HL-60/S4 (cell line): ENCODE data around the gene MORN5.

Experiments
- in situ Hi-C: fragments of 300-500 bp; cut with MboI; formaldehyde crosslinking; loops from 2 replicates; pipeline ENCODE4 v1.14.3; 2022; ENCODE audit warnings: low sequenced_read_pairs

MORN5 gene

DNA sequence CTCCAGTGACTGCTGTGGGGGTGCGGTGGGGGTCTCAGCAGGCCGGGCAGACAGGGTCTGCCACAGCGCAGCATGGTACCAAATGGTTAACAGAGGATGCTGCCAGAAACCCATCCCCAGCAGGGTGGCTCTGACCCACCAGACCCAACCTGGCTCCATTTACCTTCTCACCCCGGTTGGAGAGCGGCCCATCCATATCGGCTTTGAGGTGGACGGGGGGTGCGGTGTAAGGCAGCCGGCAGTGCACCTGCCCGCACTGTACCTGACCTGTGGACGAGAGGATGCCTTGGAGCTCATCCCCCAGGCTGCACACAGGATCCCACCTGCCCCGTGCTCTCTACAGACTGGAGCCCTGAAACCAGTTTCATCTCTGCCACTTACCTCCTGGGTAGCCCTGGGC is 49.7 kb downstream of the MORN5 start:
- in situ Hi-C loops = no loop called here

DNA sequence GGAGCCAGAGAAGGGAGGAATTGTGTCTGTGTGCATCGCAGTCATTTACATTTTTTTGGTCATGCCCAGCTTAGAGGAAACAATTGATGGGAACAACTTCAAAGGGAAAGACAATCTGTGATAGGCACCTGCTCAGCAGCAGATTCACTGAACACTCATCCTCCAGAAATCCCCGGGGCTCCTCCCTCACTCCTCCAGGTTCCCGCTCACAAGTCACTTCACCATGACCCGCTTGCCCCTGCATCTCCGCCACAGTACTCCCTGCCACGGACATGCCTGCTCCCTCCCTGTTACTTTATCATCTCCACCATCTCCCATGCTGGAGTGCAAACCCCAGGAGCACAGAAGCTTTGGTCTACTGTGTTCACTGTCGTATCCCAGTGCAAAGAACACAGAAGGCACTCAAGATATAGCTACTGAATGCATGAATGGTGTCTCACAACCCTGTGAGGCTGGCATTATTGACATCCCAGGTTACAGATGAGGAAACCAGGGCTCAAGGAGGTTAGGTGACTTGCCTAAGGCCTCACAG is 52.8 kb downstream of the MORN5 start:
- in situ Hi-C loops = no loop called here

DNA sequence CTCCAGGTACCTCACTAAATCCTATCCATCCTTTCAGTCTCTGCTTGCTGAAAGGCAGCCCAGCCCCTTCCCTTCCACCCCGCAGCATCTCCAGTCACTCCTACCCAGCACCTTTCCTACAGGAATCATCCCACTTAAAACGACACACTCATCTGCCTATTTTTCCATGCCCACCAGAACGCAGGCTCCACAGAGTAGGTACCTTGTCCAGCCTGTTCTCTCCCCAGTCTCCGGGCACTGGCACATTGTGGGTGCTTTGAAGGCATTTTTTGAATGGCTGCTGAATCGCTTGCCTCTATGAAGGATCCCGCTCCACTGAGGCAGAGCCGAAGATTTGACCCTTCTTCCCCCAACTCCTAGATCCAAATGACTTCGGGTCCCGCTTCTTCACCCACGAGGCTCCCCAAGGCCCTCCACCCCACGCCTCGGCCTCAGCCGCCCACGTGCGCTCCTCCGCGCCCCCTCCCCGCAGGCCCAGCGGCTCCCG is 53.4 kb downstream of the MORN5 start:
- in situ Hi-C loops = no loop called here

DNA sequence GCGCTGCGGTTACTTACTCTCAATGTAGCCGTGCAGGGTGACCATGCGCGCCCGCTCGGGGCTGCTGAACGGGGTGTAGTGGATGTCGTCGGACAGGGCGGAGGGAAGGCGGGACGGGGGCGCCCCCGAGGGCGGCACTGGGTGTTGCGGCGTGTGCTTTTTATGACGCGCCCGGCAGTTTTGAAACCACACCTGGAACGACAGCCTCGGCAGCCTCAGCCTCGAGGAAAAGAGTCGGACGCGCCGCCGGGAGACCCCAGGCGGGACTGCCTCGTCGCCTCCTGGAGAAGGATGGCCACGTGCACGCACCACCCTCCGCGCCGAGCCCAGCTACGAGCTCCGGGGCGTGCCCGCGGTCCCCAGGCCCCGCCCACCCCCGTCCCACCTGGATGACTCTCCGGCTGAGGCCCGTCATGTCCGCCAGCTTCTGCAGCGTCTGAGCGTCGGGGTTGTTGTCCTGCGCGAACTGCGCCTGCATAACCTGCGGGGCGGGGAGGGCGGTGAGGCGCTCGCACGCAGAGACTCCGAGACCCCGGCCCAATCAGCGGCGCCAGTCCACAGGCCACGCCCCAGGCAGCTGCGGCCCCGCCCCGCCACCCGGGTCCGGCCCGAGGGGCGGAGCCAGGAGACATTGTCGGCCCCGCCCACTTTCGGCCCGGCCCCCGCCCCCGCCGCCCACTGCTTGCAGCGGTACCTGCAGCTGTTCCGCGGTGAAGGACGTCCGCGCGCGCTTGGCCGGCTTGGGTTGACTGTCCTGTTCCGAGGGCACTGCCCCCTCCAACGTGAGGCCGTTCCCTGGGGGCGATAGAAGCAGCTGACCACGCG is 54.1 kb downstream of the MORN5 start:
- in situ Hi-C loops = no loop called here

DNA sequence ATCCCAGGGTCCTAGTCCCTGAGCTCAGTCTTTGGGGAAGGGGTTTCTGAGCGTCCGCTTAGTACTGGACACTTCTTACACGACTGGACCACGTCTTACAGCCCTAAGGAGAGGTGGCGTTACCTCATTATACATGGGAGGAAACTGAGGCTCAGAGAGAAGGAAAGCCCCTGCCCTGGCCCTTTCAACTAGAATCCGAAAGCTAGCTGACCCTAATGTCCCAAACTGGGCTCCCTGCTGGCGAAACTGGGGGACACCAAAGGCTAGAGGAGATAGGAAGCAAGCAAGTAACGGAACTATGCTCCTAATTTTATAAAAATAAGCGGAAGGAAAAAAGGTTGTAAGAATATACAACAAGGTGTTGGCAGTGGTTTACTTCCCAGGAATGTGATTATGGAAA is 54.8 kb downstream of the MORN5 start:
- in situ Hi-C loops = no loop called here

DNA sequence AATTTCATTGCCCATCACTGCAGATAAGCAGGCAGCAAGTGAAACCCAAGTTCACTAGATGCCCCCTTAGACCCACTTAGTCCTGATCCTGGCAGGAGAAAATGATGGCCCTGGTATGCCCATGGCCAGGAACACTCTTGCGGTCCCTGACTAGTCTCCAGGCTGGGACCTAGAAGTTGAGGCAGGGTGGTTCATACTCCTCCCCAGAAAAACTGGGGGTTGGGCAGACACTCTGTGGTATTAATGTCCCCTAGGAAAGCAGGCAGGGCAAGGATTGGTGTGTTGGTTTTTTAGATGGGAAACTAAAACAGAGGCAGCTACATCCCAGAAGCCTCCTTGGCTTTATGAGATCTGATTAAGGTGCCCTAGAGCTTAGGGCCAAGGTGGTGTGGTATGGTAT is 56.0 kb downstream of the MORN5 start:
- in situ Hi-C loops = no loop called here

DNA sequence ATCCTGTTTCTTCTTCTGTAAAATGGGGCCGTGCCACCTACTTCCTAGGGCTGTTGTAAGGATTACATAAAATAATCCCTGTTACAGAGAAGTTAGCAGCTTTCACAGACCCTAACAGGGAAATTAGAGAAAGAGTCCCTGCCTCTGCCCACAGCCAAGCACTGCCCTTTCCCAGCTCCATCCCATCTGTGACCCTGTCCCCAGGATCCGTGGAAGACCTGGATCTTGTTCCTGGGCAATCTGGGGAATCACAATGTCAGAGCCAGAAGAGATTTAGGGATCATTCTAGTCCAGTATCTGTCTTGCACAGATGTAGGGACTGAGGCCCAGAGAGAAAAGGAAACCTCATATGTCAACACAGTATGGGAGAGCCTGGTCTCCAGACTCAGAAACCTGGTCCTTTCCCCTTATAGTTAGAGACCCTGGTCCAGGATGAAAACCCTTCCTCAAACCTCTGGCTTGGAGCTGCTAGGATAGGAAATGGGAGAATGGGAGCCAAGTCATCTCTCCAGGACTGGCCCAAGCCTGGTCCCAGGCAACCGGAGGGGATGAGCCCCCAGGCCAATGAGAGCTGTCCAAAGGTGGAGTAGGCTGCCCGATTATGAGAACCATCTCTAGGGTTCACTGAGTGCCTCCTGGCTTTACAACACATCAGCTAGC is 56.6 kb downstream of the MORN5 start:
- in situ Hi-C loops = no loop called here

DNA sequence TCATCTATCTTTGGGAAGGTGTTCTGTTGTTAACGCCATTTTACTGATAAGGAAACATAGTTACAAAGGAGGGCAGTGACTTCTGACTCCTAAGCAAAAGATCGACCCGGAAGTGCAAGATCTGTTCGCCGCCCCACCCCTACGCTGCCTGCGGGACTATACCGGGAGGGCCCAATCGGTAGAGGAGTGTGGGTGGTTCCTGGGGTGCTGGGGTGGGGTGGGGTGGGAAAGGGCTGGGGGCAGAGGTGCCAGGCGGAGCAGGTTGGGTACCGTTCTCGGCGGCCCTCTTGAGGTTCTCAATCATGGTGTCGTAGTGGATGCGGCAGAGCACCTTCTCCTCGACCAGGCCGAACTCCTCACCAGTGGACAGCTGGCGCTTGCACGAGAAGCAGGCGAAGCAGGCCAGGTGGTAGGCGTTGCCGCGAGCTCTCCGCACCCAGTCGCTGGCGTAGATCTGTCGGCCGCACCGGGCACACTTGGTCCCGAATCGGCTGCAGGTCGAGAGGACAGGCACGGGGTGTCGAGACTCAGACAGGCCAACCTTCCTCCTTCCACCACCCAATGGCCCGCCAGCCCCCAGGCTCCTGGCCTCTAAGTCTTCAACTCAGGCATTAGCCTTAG is 57.2 kb downstream of the MORN5 start:
- in situ Hi-C loops = no loop called here

DNA sequence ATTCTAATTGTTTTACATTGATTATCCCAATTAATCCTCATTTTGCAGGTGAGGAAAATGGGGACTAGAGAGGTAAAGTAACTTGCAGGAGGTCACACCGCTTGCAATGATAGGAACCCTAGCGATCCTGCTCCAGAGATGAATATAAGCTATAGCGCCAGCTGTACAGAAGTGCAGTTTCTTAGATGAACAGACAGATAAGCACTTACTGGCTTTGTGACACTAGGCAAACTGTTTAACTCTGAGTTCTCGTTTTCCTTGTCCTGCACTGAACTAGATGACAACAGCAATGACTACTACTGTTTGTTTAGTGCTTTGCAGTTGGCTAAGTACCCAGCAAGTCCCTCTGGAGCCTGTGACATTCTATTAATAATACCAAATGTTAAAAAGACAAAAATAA is 57.9 kb downstream of the MORN5 start:
- in situ Hi-C loops = no loop called here

DNA sequence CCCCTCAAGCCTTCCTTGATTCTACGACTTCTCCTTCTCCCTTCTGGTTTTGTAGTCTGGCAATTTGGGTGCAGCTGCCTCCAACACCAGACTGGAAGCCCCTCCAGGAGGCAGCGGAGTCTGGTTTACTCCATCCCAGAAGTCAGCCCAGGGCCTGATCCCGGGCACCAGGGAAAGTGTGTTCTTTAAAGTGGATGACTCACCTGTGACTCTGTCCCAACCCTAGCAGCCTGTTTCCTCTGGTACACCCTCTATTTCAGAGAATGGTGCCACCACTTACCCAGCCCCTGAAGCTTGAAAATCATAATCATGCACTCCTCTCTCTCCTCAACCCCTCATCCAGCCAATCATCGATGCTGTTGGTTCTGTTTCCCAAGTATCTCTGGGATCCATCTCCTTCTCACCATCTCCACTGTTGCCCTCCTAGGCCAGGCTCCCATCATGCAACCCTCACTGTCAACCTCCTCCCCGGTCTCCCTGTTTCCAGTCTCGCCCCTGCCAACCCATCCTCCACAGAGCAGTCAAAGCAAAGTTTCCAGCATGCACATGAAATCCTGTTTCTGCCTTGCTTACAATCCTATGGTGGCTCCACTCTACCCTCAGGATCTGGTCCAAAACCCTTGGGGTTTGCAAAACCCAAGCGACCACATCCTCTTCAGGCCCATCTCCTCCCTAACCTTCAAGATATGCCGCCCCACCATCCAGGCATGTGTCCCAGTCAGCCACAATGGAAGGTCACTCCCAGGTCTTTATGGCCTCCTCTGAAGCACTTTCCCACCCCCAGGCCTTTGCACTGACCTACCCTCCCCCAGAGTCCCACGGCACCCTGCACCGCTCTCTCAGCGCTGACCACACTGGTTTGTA is 58.6 kb downstream of the MORN5 start:
- in situ Hi-C loops = no loop called here

DNA sequence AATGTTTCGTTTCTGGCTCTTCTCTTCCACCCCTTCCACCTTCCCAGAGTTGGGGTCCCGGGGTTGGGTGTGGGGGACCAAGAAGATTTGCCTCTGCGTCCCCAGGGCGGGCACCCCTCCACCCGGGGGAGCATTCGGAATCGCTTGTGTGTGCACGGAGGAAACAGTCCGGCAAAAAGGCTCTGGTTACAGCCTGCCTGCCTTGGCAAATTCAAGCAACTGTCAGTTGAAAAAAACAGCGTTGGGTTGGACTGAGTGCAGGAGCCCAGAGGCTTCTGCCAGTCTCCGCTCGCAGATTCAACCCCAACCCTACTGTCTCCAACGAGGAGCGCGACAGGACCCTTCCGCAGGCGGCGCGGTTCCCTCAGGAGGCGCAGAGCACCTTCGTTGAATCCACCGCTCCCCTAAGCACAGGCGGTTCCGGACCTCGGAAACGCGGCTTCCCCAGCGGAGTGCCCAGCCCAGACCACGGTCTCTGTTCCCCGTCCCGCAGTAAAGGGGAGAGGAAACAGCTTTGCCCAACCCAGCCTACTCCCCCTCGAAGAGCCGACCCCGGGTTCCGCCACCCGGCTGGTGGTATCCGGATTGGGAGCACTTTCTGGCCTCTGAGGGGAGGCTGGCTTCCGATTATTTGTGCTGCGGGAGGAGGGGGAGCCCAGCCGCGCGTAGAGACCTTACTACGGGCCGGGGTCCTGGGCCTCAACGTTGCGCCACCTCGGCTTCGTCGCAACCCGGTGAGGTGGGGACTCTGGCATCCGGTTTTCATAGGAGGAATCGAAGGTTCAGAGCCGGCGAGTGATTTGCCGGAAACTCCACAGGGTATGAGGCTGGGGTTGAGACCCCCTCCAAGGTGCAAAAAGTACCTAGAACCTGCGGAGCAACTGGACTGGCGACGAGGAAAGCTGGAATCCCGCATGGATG is 59.5 kb downstream of the MORN5 start:
- in situ Hi-C loops = no loop called here

DNA sequence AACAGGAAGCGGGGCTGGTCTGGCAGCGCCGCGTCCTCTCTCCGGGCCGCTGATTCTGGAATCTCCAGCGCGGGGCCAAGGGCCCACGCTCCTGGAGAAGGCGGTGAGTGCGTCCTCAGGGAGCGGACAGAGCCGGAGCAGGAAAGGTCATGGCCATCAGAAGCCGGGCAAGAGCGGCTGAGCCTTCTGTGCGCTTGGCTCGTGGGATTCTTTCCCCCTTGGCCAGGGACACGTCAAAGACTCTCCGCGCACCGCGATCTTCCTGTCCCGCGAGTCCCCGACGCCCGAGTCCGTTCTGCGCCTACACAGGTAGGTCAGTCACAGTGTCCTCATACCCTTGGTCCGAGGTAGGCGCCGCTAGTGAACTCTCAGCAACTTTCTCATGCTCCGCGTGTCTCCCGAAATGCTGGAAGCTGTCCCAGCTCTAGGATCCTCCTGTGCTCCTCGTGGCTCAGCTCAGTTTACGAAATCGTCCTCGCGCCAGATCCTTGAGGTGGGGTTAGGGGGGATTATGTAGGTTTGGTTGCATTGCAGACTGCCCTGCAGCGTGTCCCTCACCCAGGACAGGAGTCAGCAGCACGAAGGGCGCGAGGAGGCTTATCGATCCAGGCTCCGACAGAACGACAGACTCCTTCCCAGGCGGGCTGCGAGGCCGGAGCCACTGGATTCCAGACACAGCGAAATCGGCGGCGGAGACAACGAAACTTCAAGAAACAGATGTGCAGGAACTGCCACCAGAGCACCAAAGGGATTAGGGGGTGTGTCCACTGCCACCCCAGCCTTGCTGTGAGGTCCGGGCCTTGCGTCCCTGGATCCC is 60.4 kb downstream of the MORN5 start:
- in situ Hi-C loops = no loop called here

DNA sequence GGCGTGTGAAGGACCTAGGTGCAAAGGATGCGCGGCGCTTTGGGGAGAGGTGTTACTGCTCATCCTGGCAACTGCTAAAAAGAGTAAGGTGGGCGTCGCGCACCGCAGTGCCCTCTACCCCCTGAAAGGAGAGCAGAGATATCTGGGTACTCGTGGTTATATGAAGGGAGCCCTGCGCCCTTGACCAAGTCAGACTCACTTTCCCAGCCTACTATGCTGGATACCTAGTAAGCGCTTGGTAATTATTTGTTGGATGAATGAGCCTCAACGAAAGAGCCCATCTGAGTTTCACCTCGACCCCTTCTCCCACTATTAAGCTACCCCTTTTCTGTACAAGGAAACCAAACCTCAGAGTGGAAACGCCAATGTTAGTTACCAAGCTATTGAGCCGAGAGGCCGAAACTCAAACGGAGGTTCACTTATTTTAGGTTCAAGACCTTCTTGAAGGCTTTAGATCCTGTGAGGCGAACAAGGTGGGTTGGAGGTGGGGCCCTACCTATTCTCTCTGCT is 61.0 kb downstream of the MORN5 start:
- in situ Hi-C loops = no loop called here

DNA sequence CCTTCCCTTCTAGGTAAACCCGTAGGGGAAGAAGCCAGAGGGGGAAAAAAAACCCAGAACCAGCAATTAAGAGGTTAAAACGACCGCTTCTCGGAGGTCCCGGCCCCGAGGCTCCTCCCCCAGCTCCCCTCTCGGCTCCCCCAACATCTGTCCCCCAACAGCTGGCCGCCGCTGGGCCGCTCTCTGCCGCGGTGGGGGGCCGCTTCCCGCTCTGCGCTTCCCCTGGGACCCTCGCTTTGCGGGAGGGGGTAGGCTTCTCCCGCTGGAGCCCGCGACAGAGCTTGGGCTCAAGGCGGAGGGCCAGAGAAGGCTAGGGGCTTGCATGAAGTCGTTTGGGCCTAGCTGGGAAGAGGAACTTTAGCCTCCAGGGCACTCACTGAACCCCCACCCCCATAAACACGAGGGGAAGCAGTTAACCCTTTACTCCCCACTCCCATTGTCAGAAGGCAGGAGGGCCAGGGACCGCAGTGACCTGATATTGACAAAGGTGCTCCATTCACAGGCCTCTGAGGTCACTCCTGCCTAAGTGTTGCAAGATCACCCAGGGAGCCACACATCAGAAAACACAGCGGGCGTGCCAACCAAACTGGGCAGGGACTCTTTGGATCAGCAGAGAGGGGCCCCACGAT is 61.6 kb downstream of the MORN5 start:
- in situ Hi-C loops = no loop called here

DNA sequence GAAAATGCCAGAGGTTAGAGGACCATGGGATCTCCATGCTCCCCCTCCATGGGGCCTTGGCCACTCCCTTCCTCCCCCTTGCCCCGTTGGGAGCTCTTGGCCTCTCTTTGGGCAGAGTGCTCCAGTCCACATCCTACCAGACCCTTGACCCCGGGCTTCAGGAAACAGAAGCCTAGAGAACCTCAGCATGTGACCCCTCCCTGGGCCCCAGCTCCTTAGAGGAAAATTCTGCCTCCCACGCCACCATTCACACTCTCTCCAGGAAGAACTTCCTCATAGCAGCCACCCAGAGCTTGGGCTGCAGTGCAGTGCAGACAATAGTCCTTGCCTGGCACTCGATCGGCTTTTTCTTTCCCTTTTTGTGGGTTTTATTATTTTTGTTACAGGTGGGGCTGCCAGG is 63.1 kb downstream of the MORN5 start:
- in situ Hi-C loops = no loop called here

DNA sequence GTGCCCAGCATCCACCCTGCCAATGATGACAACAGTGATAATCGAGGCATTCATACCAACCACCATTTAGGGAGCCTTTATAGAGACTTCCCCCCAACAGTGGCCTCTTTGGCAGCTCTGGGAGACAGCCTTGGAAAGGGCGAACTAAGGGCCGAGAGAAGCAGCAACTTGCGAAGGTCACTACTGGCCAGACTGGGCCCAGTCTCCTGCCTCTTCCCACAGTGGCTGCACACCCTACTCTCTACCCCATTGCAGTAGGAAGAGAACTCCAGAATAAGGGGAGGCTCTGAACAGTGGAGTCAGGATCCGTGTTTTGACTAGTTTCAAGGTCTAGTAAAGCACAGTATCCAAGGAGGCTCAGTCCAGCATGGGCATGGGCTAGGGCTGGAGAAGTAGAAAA is 63.7 kb downstream of the MORN5 start:
- in situ Hi-C loops = no loop called here

DNA sequence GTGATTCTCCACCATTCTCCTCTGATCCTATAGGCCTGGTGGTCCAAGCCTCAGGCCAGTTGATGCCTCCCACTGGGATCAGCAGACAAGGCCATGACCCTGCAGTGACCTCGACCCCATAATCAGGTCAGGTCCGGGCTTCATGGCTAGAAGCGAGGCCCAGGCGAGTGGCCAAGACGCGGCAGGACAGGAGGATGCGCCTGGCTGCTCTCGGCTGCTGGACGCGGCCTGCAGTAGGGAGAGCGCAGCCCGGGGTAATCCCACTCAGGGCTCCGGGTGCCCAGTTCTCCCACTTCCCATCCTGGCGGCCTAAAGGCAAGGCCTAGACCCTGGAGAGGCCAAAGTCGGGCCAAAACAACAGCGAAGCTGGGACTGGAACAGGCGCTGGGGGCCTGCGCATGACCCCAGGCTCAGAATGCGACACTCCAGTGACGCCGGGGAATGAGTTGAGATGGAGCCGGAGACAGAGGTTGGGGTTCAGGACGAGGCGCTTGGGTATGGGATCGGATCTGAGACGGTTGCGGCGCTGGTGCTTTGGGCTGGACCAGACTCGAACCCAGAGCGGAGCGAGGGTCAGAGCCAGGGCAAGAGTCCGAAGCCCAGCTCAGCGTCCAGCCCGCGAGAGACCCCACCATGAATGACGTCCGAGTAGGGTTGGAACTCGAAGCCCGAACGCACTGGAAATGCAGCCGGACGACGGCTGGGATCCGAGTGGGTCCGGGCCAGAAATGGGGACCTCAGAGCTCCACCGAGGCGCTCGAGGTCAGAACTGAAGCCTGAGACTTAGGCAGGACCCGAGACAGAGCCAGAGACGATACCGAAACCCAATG is 65.8 kb downstream of the MORN5 start:
- in situ Hi-C loops = no loop called here
